ENCODE results near the gene AKAP12. TPM values are rescaled to one million over a fixed set of nuclear protein-coding genes. Genes with fewer than 3 reads are reported as not detected.

AKAP12 gene
- total RNA-seq, 3 donors from 2014 or later: 40.7 to 368 (median 127) TPM

GRCh38 chr6:151254451-151255081 is 14.8 kb downstream of the AKAP12 start:
- Histone ChIP-seq H3K4me3 (no peak overlapping the region), H3K27me3 (no peaks in the 10 kb centered on the region), H3K36me3 (no peaks in the 10 kb centered on the region), H3K27ac (no peak overlapping the region), H3K9me3 (no peaks in the 10 kb centered on the region), H3K4me1 (no peaks in the 10 kb centered on the region)
- no peak for TF ChIP-seq CTCF (IDR thresholded peaks at IDR 0.05)
- no peak for TF ChIP-seq POLR2A (IDR thresholded peaks at IDR 0.05)
- no peak for TF ChIP-seq POLR2AphosphoS5 (IDR thresholded peaks at IDR 0.05)
- intact Hi-C loops (cut with DNase I; ENCODE audit: low total_unique reads): no loop called here
- no peak for DNase-seq (ENCODE audit: low spot score in 2 of 2)

- Histone ChIP-seq H3K4me3 (no peak overlapping the region), H3K4me1 (no peaks in the 10 kb centered on the region), H3K27me3 (no peaks in the 10 kb centered on the region), H3K36me3 (no peaks in the 10 kb centered on the region), H3K9me3 (no peaks in the 10 kb centered on the region), H3K27ac (no peak overlapping the region)
- DNase-seq (ENCODE audit: low spot score in 2 of 2): no peak
- TF ChIP-seq POLR2AphosphoS5 (IDR thresholded peaks at IDR 0.05) (no peak), CTCF (IDR thresholded peaks at IDR 0.05) (no peak), POLR2A (IDR thresholded peaks at IDR 0.05) (no peak)
- intact Hi-C loops (cut with DNase I; ENCODE audit: low total_unique reads): no loop called here
Observed at GRCh38 chr6:151255811-151256210, 16.0 kb downstream of the AKAP12 start.

GRCh38 chr6:151257985-151258445 is 18.2 kb downstream of the AKAP12 start:
- intact Hi-C loops (cut with DNase I; ENCODE audit: low total_unique reads): no loop called here
- no peak overlapping the region for H3K27ac ChIP-seq
- H3K9me3 ChIP-seq: no peaks in the 10 kb centered on the region
- H3K4me1 ChIP-seq: no peaks in the 10 kb centered on the region
- H3K36me3 ChIP-seq: no peaks in the 10 kb centered on the region
- no peaks in the 10 kb centered on the region for H3K27me3 ChIP-seq
- TF ChIP-seq POLR2AphosphoS5 (IDR thresholded peaks at IDR 0.05) (no peak), CTCF (IDR thresholded peaks at IDR 0.05) (no peak), POLR2A (IDR thresholded peaks at IDR 0.05) (no peak)
- DNase-seq (ENCODE audit: low spot score in 2 of 2): no peak
- no peak overlapping the region for H3K4me3 ChIP-seq

GRCh38 chr6:151260205-151260604 is 20.4 kb downstream of the AKAP12 start:
- H3K27me3 ChIP-seq: no peaks in the 10 kb centered on the region
- H3K4me3 ChIP-seq: no peak overlapping the region
- H3K4me1 ChIP-seq: no peaks in the 10 kb centered on the region
- H3K36me3 ChIP-seq: no peaks in the 10 kb centered on the region
- intact Hi-C loops (cut with DNase I; ENCODE audit: low total_unique reads): no loop called here
- no peak for DNase-seq (ENCODE audit: low spot score in 2 of 2)
- H3K9me3 ChIP-seq: no peaks in the 10 kb centered on the region
- no peak overlapping the region for H3K27ac ChIP-seq
- TF ChIP-seq CTCF (IDR thresholded peaks at IDR 0.05) (no peak), POLR2AphosphoS5 (IDR thresholded peaks at IDR 0.05) (no peak), POLR2A (IDR thresholded peaks at IDR 0.05) (no peak)

- Histone ChIP-seq H3K4me1 (no peaks in the 10 kb centered on the region), H3K27me3 (no peaks in the 10 kb centered on the region), H3K4me3 (no peak overlapping the region), H3K36me3 (no peaks in the 10 kb centered on the region), H3K27ac (no peak overlapping the region), H3K9me3 (no peaks in the 10 kb centered on the region)
- TF ChIP-seq CTCF (IDR thresholded peaks at IDR 0.05) (no peak), POLR2AphosphoS5 (IDR thresholded peaks at IDR 0.05) (no peak), POLR2A (IDR thresholded peaks at IDR 0.05) (no peak)
- intact Hi-C loops (cut with DNase I; ENCODE audit: low total_unique reads): no loop called here
- DNase-seq (ENCODE audit: low spot score in 2 of 2): no peak
Observed at GRCh38 chr6:151263035-151263434, 23.3 kb downstream of the AKAP12 start.
